HG02588 (cell line): ENCODE data around the gene KDM3B.
A peak's percentile ranks its signal among the peaks of the same experiment; 100 is the strongest.
"Not testable (repeated sequence)": the region's sequence is repeated elsewhere in the genome, so short reads cannot be mapped to it uniquely, and the experiment has no call there.

ENCODE experiments used
- ATAC-seq: cut with Tn5 transposase; IDR thresholded peaks from one replicate; pipeline ENCODE4 v1.9.1; 2021; ENCODE audit warnings: mild to moderate bottlenecking, moderate library complexity; ENCODE audit not compliant: unreplicated experiment

KDM3B gene

GRCh38 chr5:138352071-138352721, at the start of gene KDM3B:
Gene KDM3B, plus strand, starts transcription at chr5:138352685. Its CDS starts 111 bp downstream, at chr5:138352796.
- peak; percentile 68 for ATAC-seq

- ATAC-seq, result no peak
Observed at GRCh38 chr5:138303372-138303771, 49.1 kb upstream of the KDM3B start.

GRCh38 chr5:138305797-138306196, 46.7 kb upstream of the KDM3B start:
- no peak for ATAC-seq

GRCh38 chr5:138315751-138316278, 36.7 kb upstream of the KDM3B start:
- ATAC-seq, result no peak

- no peak for ATAC-seq
Observed at GRCh38 chr5:138316355-138316754, 36.1 kb upstream of the KDM3B start.

- not testable (repeated sequence) for ATAC-seq
Observed at GRCh38 chr5:138318211-138318610, 34.3 kb upstream of the KDM3B start.

- ATAC-seq, result no peak
Observed at GRCh38 chr5:138330813-138331448, 21.6 kb upstream of the KDM3B start.

- ATAC-seq, result peak; percentile 99
Observed at GRCh38 chr5:138331449-138332368, 20.8 kb upstream of the KDM3B start, which contains the start of gene CDC25C. Gene CDC25C, minus strand, starts transcription at chr5:138331804. Its CDS starts 624 bp downstream, at chr5:138331180.

- no peak for ATAC-seq
Observed at GRCh38 chr5:138334867-138335447, 17.5 kb upstream of the KDM3B start.

- peak; percentile 21 for ATAC-seq
Observed at GRCh38 chr5:138336952-138337684, 15.4 kb upstream of the KDM3B start.

GRCh38 chr5:138337685-138338410, 14.6 kb upstream of the KDM3B start, which contains the start of gene FAM53C:
Gene FAM53C, plus strand, starts transcription at chr5:138338266. Its CDS starts 3,070 bp downstream, at chr5:138341336.
- peak; percentile 84 for ATAC-seq

- ATAC-seq, result no peak
Observed at GRCh38 chr5:138338411-138339090, 13.9 kb upstream of the KDM3B start.

- no peak for ATAC-seq
Observed at GRCh38 chr5:138339091-138339456, 13.4 kb upstream of the KDM3B start.

GRCh38 chr5:138339464-138339863, 13.0 kb upstream of the KDM3B start:
- ATAC-seq, result no peak

- ATAC-seq, result no peak
Observed at GRCh38 chr5:138340008-138340407, 12.5 kb upstream of the KDM3B start.

GRCh38 chr5:138344887-138345622, 7.4 kb upstream of the KDM3B start:
- no peak for ATAC-seq

GRCh38 chr5:138346889-138347288, 5.6 kb upstream of the KDM3B start:
- no peak for ATAC-seq
